HG02642 (cell line): ENCODE measurements around the gene PLXNA2.

ENCODE experiments used
- ATAC-seq: cut with Tn5 transposase; IDR thresholded peaks from one replicate; pipeline ENCODE4 v1.9.1; 2021; ENCODE audit warnings: mild to moderate bottlenecking; ENCODE audit not compliant: unreplicated experiment, poor library complexity

The PLXNA2 gene

GRCh38 chr1:208129487-208129886 is 114.7 kb downstream of the PLXNA2 start:
- no peak for ATAC-seq

GRCh38 chr1:208129060-208129459 is 115.1 kb downstream of the PLXNA2 start:
- ATAC-seq: no peak

- ATAC-seq: no peak
Measured at GRCh38 chr1:208127792-208128529, 116.2 kb downstream of the PLXNA2 start.

- no peak for ATAC-seq
Measured at GRCh38 chr1:208127284-208127683, 116.9 kb downstream of the PLXNA2 start.

GRCh38 chr1:208126108-208126507 is 118.1 kb downstream of the PLXNA2 start:
- ATAC-seq: no peak

- no peak for ATAC-seq
Measured at GRCh38 chr1:208122612-208123358, 121.4 kb downstream of the PLXNA2 start.

- ATAC-seq: no peak
Measured at GRCh38 chr1:208121813-208122364, 122.3 kb downstream of the PLXNA2 start.

GRCh38 chr1:208120431-208120790 is 123.8 kb downstream of the PLXNA2 start:
- no peak for ATAC-seq

GRCh38 chr1:208118841-208119606 is 125.2 kb downstream of the PLXNA2 start:
- ATAC-seq: no peak

- no peak for ATAC-seq
Measured at GRCh38 chr1:208118306-208118705, 125.9 kb downstream of the PLXNA2 start.

GRCh38 chr1:208117826-208118225 is 126.4 kb downstream of the PLXNA2 start:
- ATAC-seq: no peak

- ATAC-seq: no peak
Measured at GRCh38 chr1:208117409-208117808, 126.8 kb downstream of the PLXNA2 start.

- no peak for ATAC-seq
Measured at GRCh38 chr1:208115924-208116640, 128.1 kb downstream of the PLXNA2 start.

- ATAC-seq: no peak
Measured at GRCh38 chr1:208113011-208113410, 131.2 kb downstream of the PLXNA2 start.

GRCh38 chr1:208112401-208112800 is 131.8 kb downstream of the PLXNA2 start:
- ATAC-seq: no peak

- no peak for ATAC-seq
Measured at GRCh38 chr1:208111646-208112190, 132.5 kb downstream of the PLXNA2 start.

GRCh38 chr1:208110296-208110695 is 133.9 kb downstream of the PLXNA2 start:
- no peak for ATAC-seq

- no peak for ATAC-seq
Measured at GRCh38 chr1:208108646-208109330, 135.4 kb downstream of the PLXNA2 start.

GRCh38 chr1:208108213-208108608 is 136.0 kb downstream of the PLXNA2 start:
- ATAC-seq: no peak
